ENCODE data around the gene LSMEM2. TPM values are rescaled to one million over a fixed set of nuclear protein-coding genes. Genes with fewer than 3 reads are reported as not detected.

Gene LSMEM2
- total and polyA plus RNA-seq, 2 experiments from 2014 or later = 0.59 to 0.86 TPM

DNA sequence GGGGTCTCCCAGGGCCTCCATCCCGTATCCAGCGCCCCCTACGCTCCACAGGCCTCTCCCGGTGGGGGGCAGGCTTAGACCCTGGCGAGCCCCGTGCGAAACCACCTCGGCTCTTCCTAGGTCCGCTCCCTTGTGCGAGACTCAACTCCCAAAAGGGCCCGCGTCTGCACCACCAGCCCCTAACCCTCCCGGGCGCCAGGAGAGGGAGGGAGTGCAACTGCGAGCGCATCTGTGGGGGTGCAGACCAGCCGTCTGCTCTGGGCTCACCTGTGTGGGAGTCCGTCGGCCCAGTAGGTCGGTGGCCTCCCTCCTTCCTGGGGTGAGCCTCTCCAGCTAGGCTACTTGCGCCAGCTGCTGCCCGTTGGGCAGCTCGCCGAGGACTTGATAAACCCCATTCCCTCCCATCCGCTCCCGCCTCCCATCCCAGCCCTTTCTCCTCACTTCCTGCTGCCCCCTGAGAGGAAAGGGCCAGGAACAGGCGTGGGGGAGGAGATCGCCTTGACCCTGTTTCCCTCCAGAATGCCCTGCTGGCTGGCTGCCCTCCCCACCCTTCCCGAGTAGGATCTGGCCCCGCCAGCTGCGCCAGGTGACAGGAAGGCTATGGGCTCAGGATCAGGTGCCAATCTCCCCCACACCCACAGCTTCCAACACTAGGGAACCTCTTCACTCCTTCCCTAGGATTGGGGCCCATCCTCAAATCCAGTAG, 43.7 kb downstream of the LSMEM2 start, which contains the start of gene HYAL2:
Gene HYAL2 (minus strand): TSS at position 360 of the 706 bp plus-strand sequence. CDS start 2,256 bp downstream, outside the sequence.
- Histone ChIP-seq H3K36me3 (ENCODE audit: insufficient read depth) (peaks cover 8% of the 10 kb centered on the region), H3K79me2 (replicated peaks; ENCODE audit: insufficient read depth) (peaks cover 35% of the 10 kb centered on the region), H3K4me3 (peak within 1 kb of the TSS; percentile 97), H3K4me1 (ENCODE audit: insufficient read depth) (peaks cover 21% of the 10 kb centered on the region), H2AFZ (peak within 1 kb of the TSS; percentile 93), H3K4me2 (peak within 1 kb of the TSS; percentile 99), H3K9me2 (ENCODE audit: insufficient read depth) (no peaks in the 10 kb centered on the region), H3K27ac (ENCODE audit: low read depth) (peak within 1 kb of the TSS; percentile 100), H3F3A (replicated peaks; ENCODE audit: low read depth) (peaks cover 23% of the 10 kb centered on the region; the same call in 1 of the 2 replicates), H3K27me3 (ENCODE audit: insufficient read depth) (no peaks in the 10 kb centered on the region), H4K20me1 (replicated peaks; ENCODE audit: insufficient read depth) (peaks cover 11% of the 10 kb centered on the region; the same call in 1 of the 2 replicates)
- ATAC-seq (peak; percentile 35), DNase-seq (ENCODE audit: low spot score) (peak; percentile 77)
- H3K4me1 Mint-ChIP-seq = peaks cover 47% of the 10 kb centered on the region
- H3K9me3 Mint-ChIP-seq = no peaks in the 10 kb centered on the region
- peaks cover 42% of the 10 kb centered on the region for H3K36me3 Mint-ChIP-seq (ENCODE audit: low read depth)
- peak within 1 kb of the TSS; percentile 99 for H3K27ac Mint-ChIP-seq
- TF ChIP-seq, protein P1, sequence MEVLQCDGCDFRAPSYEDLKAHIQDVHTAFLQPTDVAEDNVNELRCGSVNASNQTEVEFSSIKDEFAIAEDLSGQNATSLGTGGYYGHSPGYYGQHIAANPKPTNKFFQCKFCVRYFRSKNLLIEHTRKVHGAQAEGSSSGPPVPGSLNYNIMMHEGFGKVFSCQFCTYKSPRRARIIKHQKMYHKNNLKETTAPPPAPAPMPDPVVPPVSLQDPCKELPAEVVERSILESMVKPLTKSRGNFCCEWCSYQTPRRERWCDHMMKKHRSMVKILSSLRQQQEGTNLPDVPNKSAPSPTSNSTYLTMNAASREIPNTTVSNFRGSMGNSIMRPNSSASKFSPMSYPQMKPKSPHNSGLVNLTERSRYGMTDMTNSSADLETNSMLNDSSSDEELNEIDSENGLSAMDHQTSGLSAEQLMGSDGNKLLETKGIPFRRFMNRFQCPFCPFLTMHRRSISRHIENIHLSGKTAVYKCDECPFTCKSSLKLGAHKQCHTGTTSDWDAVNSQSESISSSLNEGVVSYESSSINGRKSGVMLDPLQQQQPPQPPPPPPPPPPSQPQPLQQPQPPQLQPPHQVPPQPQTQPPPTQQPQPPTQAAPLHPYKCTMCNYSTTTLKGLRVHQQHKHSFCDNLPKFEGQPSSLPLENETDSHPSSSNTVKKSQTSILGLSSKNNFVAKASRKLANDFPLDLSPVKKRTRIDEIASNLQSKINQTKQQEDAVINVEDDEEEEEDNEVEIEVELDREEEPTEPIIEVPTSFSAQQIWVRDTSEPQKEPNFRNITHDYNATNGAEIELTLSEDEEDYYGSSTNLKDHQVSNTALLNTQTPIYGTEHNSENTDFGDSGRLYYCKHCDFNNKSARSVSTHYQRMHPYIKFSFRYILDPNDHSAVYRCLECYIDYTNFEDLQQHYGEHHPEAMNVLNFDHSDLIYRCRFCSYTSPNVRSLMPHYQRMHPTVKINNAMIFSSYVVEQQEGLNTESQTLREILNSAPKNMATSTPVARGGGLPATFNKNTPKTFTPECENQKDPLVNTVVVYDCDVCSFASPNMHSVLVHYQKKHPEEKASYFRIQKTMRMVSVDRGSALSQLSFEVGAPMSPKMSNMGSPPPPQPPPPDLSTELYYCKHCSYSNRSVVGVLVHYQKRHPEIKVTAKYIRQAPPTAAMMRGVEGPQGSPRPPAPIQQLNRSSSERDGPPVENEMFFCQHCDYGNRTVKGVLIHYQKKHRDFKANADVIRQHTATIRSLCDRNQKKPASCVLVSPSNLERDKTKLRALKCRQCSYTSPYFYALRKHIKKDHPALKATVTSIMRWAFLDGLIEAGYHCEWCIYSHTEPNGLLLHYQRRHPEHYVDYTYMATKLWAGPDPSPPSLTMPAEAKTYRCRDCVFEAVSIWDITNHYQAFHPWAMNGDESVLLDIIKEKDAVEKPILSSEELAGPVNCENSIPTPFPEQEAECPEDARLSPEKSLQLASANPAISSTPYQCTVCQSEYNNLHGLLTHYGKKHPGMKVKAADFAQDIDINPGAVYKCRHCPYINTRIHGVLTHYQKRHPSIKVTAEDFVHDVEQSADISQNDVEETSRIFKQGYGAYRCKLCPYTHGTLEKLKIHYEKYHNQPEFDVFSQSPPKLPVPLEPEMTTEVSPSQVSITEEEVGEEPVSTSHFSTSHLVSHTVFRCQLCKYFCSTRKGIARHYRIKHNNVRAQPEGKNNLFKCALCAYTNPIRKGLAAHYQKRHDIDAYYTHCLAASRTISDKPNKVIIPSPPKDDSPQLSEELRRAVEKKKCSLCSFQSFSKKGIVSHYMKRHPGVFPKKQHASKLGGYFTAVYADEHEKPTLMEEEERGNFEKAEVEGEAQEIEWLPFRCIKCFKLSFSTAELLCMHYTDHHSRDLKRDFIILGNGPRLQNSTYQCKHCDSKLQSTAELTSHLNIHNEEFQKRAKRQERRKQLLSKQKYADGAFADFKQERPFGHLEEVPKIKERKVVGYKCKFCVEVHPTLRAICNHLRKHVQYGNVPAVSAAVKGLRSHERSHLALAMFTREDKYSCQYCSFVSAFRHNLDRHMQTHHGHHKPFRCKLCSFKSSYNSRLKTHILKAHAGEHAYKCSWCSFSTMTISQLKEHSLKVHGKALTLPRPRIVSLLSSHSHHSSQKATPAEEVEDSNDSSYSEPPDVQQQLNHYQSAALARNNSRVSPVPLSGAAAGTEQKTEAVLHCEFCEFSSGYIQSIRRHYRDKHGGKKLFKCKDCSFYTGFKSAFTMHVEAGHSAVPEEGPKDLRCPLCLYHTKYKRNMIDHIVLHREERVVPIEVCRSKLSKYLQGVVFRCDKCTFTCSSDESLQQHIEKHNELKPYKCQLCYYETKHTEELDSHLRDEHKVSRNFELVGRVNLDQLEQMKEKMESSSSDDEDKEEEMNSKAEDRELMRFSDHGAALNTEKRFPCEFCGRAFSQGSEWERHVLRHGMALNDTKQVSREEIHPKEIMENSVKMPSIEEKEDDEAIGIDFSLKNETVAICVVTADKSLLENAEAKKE (CRISPR knock-in tag; IDR thresholded peaks at IDR 0.05) = no peak
- TF ChIP-seq POLR2AphosphoS5 (IDR thresholded peaks at IDR 0.05; ENCODE audit: low read depth) (peak; percentile 50), NANOG (IDR thresholded peaks at IDR 0.05; ENCODE audit: borderline replicate concordance) (no peak), ZNF114 (CRISPR knock-in tag; IDR thresholded peaks at IDR 0.05) (no peak), ETS1 (IDR thresholded peaks at IDR 0.05) (no peak; the same call in 1 of the 2 replicates), REST (IDR thresholded peaks at IDR 0.05; ENCODE audit: unreplicated experiment) (no peak), CTCF (conservative IDR thresholded peaks at IDR 0.05; ENCODE audit: low read depth in 2 of 2) (0 out of 4 replicates have a peak, but pooled peaks of 1 of the 2 experiments have one; percentile 3)
- peaks cover 11% of the 10 kb centered on the region for H3K27me3 Mint-ChIP-seq (ENCODE audit: insufficient read depth, low read depth, poor library complexity)
- H3K4me3 Mint-ChIP-seq = peak within 1 kb of the TSS; percentile 86

Measured in GM23338 (cell line).